A549 (cell line): ENCODE results near the gene DYNC1I2. TPM values are rescaled to one million over a fixed set of nuclear protein-coding genes. Genes with fewer than 3 reads are reported as not detected.

Source experiments
- ATAC-seq, 2 experiments: fragments of 200-7000 bp in 1 of 2; fragments of >200 bp in 1 of 2; cut with Nextera tagmentation in 1 of 2; cut with Tn5 transposase in 1 of 2; 3 replicates each; pipeline versions ENCODE4 v1.8.0 to v1.9.1; 2018 to 2020; ENCODE audit warnings: mild to moderate bottlenecking in 1 of 2, moderate library complexity in 1 of 2
- CTCF ChIA-PET: fragments of 300-600 bp; sonication (Branson Sonifier 250); formaldehyde crosslinking; extraction: SDS; loops from one replicate; lab custom pipeline; 2021; ENCODE audit warnings: antibody characterized with exemption, inconsistent platforms; lab: Yijun Ruan, JAX
- POLR2A ChIA-PET: fragments of 350-600 bp; formaldehyde crosslinking; extraction: SDS; loops from one replicate; lab custom pipeline; 2021; ENCODE audit warnings: antibody characterized with exemption, inconsistent platforms; lab: Yijun Ruan, JAX
- DNase-seq, 2 experiments: peaks; one replicate each; pipeline versions ENCODE4 v3.0.0 to v3.0.0-alpha.2; 2011 to 2016; ENCODE audit warnings: low read depth in 1 of 2, low spot score in 1 of 2
- FAIRE-seq: peaks from 2 replicates; lab custom pipeline; 2011; peaks lifted over from hg19 to GRCh38; lab: Jason Lieb, UNC
- H3K27ac ChIP-seq, 2 experiments: fragments of >200 bp; sonication (Bioruptor Twin); formaldehyde crosslinking; 3 replicates each; pipeline ENCODE4 v1.5.1; 2016 to 2017
- H3K4me1 ChIP-seq: fragments of >200 bp; sonication (Bioruptor Twin); formaldehyde crosslinking; 3 replicates; pipeline ENCODE4 v1.6.1; 2016
- H3K4me2 ChIP-seq: fragments of >200 bp; sonication (Bioruptor Twin); formaldehyde crosslinking; 3 replicates; pipeline ENCODE4 v1.6.1; 2016
- H3K4me3 ChIP-seq: fragments of >200 bp; sonication (Bioruptor Twin); formaldehyde crosslinking; 3 replicates; pipeline ENCODE4 v1.5.1; 2016
- H3K9me3 ChIP-seq: fragments of >200 bp; sonication (Bioruptor Twin); formaldehyde crosslinking; 3 replicates; pipeline ENCODE4 v1.6.1; 2016
- CTCF ChIP-seq: fragments of >200 bp; sonication (Bioruptor Twin); formaldehyde crosslinking; IDR thresholded peaks from 3 replicates; pipeline ENCODE4 v1.5.1; 2016
- E2F6 ChIP-seq: IDR thresholded peaks from 2 replicates; pipeline ENCODE4 v1.6.1; 2012; ENCODE audit warnings: low read depth, borderline replicate concordance
- FOSL2 ChIP-seq, 2 experiments: fragments of 450-650 bp in 1 of 2; fragments of >200 bp in 1 of 2; sonication (Bioruptor Twin) in 1 of 2; formaldehyde crosslinking; IDR thresholded peaks; 2 replicates each; pipeline versions ENCODE4 v1.5.0 to v1.6.1; 2016 to 2020; ENCODE audit warnings: mild to moderate bottlenecking in 1 of 2, moderate library complexity in 1 of 2
- KDM5A ChIP-seq: fragments of 200-600 bp; sonication (generic); IDR thresholded peaks from 2 replicates; pipeline ENCODE4 v1.6.1; 2016; ENCODE audit warnings: antibody characterized with exemption, mild to moderate bottlenecking
- MAFK ChIP-seq: fragments of 450-650 bp; IDR thresholded peaks from 2 replicates; pipeline ENCODE4 v1.6.1; 2014; ENCODE audit not compliant: partially characterized antibody
- POLR2A ChIP-seq: IDR thresholded peaks from 2 replicates; pipeline ENCODE4 v1.6.1; 2012; ENCODE audit warnings: mild to moderate bottlenecking, low read length
- RAD21 ChIP-seq, 2 experiments: fragments of >200 bp in 1 of 2; sonication (Bioruptor Twin) in 1 of 2; formaldehyde crosslinking in 1 of 2; IDR thresholded peaks in 1 of 2; conservative IDR thresholded peaks in 1 of 2; 2 replicates in 1 of 2; 3 replicates in 1 of 2; pipeline ENCODE4 v1.6.1; 2012 to 2018; ENCODE audit warnings: inconsistent platforms in 1 of 2
- REST ChIP-seq: fragments of 200-600 bp; sonication (generic); IDR thresholded peaks from 2 replicates; pipeline ENCODE4 v1.6.1; 2016; ENCODE audit warnings: antibody characterized with exemption, mild to moderate bottlenecking, moderate library complexity
- RNF2 ChIP-seq: fragments of 200-600 bp; sonication (generic); IDR thresholded peaks from 2 replicates; pipeline ENCODE4 v1.6.1; 2016; ENCODE audit warnings: low read depth, mild to moderate bottlenecking, antibody characterized with exemption, moderate library complexity, borderline replicate concordance
- SMC3 ChIP-seq: fragments of >200 bp; sonication (Bioruptor Twin); formaldehyde crosslinking; IDR thresholded peaks from 3 replicates; pipeline ENCODE4 v1.6.1; 2018; ENCODE audit warnings: inconsistent platforms
- ZSCAN20 ChIP-seq: fragments of 250-450 bp; sonication (Bioruptor Pico); IDR thresholded peaks from 2 replicates; pipeline ENCODE4 v1.8.0; 2022; ENCODE audit warnings: mild to moderate bottlenecking, moderate library complexity
- WGBS: methylation state at CpG from one replicate; pipeline ENCODE4 v1.1.6; 2017; ENCODE audit errors: missing lambda C conversion rate; 5-methylcytosine and 5-hydroxymethylcytosine counted together
- polyA plus RNA-seq, 4 experiments: library from polyadenylated mRNA; depleted of rRNA in 3 of 4; stranded (reverse); fragments of >200 nt; fragmentation: RNase III in 1 of 4; extraction: RNeasy Plus Mini Kit Qiagen cat#74134 plus additional on column Dnase treatment in 1 of 4; gene quantifications; 2 replicates in 3 of 4; 3 replicates in 1 of 4; pipeline ENCODE4 v1.2.3, GENCODE V29; 2011 to 2017

DYNC1I2 gene
- polyA plus RNA-seq, 2 of the 4 experiments (the other 2 are of a cell fraction) = 87.6 to 150 TPM

GRCh38 chr2:171706152-171706803, 19.0 kb downstream of the DYNC1I2 start:
- FAIRE-seq = no peak
- ChIA-PET POLR2A (no interaction called here), CTCF (interaction anchor here (0.6 to 11.7 kb wide), 15 partner anchors 83 to 1269 kb away, joined by 3 to 128 read pairs (median 4); partner anchors contain the start of gene DLX2)
- ATAC-seq = peak; percentile 54 to 73; a peak in 4 of 6 replicates
- 3% methylated on average over 2 of the region's 2 CpGs for WGBS
- Histone ChIP-seq H3K4me2 (peak overlapping the region; percentile 36; the same call in 2 of the 3 replicates), H3K27ac (no peak overlapping the region), H3K4me1 (peaks cover 41% of the 10 kb centered on the region), H3K4me3 (no peak overlapping the region), H3K9me3 (no peaks in the 10 kb centered on the region)
- TF ChIP-seq SMC3 = peak; percentile 54
- no peak for TF ChIP-seq RNF2
- peak; percentile 64 for TF ChIP-seq CTCF
- TF ChIP-seq RAD21 (conservative IDR thresholded peaks at IDR 0.05 in 1 of 2, IDR thresholded peaks at IDR 0.05 in 1 of 2) = peak; percentile 55 to 62
- peak; percentile 13 to 22 for DNase-seq

- no peak overlapping the region for H3K4me3 ChIP-seq
- no peak for TF ChIP-seq E2F6
- TF ChIP-seq POLR2A = no peak
- no peak for TF ChIP-seq KDM5A
- ATAC-seq (no peak), DNase-seq (no peak), FAIRE-seq (no peak)
- peak overlapping the region; percentile 15; the same call in 2 of the 3 replicates for H3K4me2 ChIP-seq
- H3K4me1 ChIP-seq = peaks cover 46% of the 10 kb centered on the region
- POLR2A ChIA-PET = no interaction called here
- WGBS = 48% methylated on average over 1 of the region's 1 CpG
- CTCF ChIA-PET = interaction anchor here (1.2 to 11.7 kb wide), 3 partner anchors 17 to 419 kb away, joined by 4 to 128 read pairs (median 5); partner anchors contain the start of gene DLX2
- H3K27ac ChIP-seq = no peak overlapping the region; a peak in 1 of 6 replicates
- H3K9me3 ChIP-seq = no peaks in the 10 kb centered on the region
Observed at GRCh38 chr2:171707752-171708151, 20.5 kb downstream of the DYNC1I2 start.

- POLR2A ChIA-PET = no interaction called here
- H3K27ac ChIP-seq = no peak overlapping the region
- FAIRE-seq (no peak), ATAC-seq (no peak), DNase-seq (no peak)
- TF ChIP-seq ZSCAN20 (CRISPR knock-in tag) (no peak), REST (no peak), FOSL2 (IDR thresholded peaks at IDR 0.05) (no peak), FOSL2 (CRISPR knock-in tag; IDR thresholded peaks at IDR 0.05) (peak; percentile 64), MAFK (peak; percentile 42)
- H3K9me3 ChIP-seq = no peaks in the 10 kb centered on the region
- no peak overlapping the region for H3K4me3 ChIP-seq
- no peak overlapping the region for H3K4me2 ChIP-seq
- peaks cover 45% of the 10 kb centered on the region for H3K4me1 ChIP-seq
- CTCF ChIA-PET = interaction anchor here (1.2 kb wide), 1 partner anchor 15 kb away, joined by 4 read pairs; no protein-coding TSS in a partner anchor
- 76% methylated on average over 3 of the region's 3 CpGs for WGBS
Observed at GRCh38 chr2:171709011-171709685, 21.9 kb downstream of the DYNC1I2 start.
